Astrocyte (in vitro differentiated cells and primary cell): ENCODE measurements around the gene DAPK3. TPM values are rescaled to one million over a fixed set of nuclear protein-coding genes. Genes with fewer than 3 reads are reported as not detected.

ENCODE experiments used
- DNase-seq: peaks from one replicate; pipeline ENCODE4 v3.0.0-alpha.2; 2010; ENCODE audit warnings: low read depth
- FAIRE-seq: peaks from 2 replicates; lab custom pipeline; 2011; peaks lifted over from hg19 to GRCh38; lab: Jason Lieb, UNC
- H2AFZ ChIP-seq: 2 replicates; pipeline ENCODE4 v1.6.0; 2012; ENCODE audit warnings: low read depth, low read length, inconsistent platforms
- H3K27ac ChIP-seq: 2 replicates; pipeline ENCODE4 v1.5.1; 2011; ENCODE audit warnings: low read depth, low read length, inconsistent platforms
- H3K27me3 ChIP-seq: 2 replicates; pipeline ENCODE4 v1.6.0; 2011; ENCODE audit warnings: low read length, inconsistent platforms; ENCODE audit not compliant: insufficient read depth
- H3K36me3 ChIP-seq: 2 replicates; pipeline ENCODE4 v1.5.1; 2011; ENCODE audit warnings: low read length, inconsistent platforms; ENCODE audit not compliant: insufficient read depth
- H3K4me1 ChIP-seq: 2 replicates; pipeline ENCODE4 v1.5.1; 2011; ENCODE audit warnings: low read length, inconsistent platforms; ENCODE audit not compliant: insufficient read depth
- H3K4me2 ChIP-seq: 2 replicates; pipeline ENCODE4 v1.6.0; 2012; ENCODE audit warnings: low read length, inconsistent platforms
- H3K4me3 ChIP-seq: 2 replicates; pipeline ENCODE4 v1.5.1; 2011; ENCODE audit warnings: low read depth, mild to moderate bottlenecking, low read length, inconsistent platforms; ENCODE audit not compliant: insufficient read depth
- H3K79me2 ChIP-seq: 2 replicates; pipeline ENCODE4 v1.6.0; 2012; ENCODE audit warnings: mild to moderate bottlenecking, low read length, inconsistent platforms; ENCODE audit not compliant: insufficient read depth
- H3K9ac ChIP-seq: 2 replicates; pipeline ENCODE4 v1.6.0; 2012; ENCODE audit warnings: mild to moderate bottlenecking, low read length, inconsistent platforms
- H3K9me3 ChIP-seq: 2 replicates; pipeline ENCODE4 v1.5.1; 2012; ENCODE audit warnings: low read depth, mild to moderate bottlenecking, low read length, inconsistent platforms; ENCODE audit not compliant: insufficient read depth
- H4K20me1 ChIP-seq: 2 replicates; pipeline ENCODE4 v1.6.0; 2012; ENCODE audit warnings: low read length, inconsistent platforms; ENCODE audit not compliant: insufficient read depth
- H3K27ac Mint-ChIP-seq: one replicate; pipeline ENCODE4 v1.8.0; 2021; ENCODE audit warnings: mild to moderate bottlenecking, mixed read lengths; ENCODE audit not compliant: unreplicated experiment
- H3K27me3 Mint-ChIP-seq: one replicate; pipeline ENCODE4 v1.8.0; 2021; ENCODE audit warnings: low read depth, mixed read lengths; ENCODE audit not compliant: unreplicated experiment
- H3K36me3 Mint-ChIP-seq: one replicate; pipeline ENCODE4 v1.8.0; 2021; ENCODE audit warnings: low read depth, mixed read lengths; ENCODE audit not compliant: unreplicated experiment
- H3K4me1 Mint-ChIP-seq: one replicate; pipeline ENCODE4 v1.8.0; 2021; ENCODE audit warnings: low read depth, mixed read lengths; ENCODE audit not compliant: unreplicated experiment
- H3K4me3 Mint-ChIP-seq: one replicate; pipeline ENCODE4 v1.8.0; 2021; ENCODE audit warnings: mild to moderate bottlenecking, moderate library complexity, mixed read lengths; ENCODE audit not compliant: unreplicated experiment
- H3K9me3 Mint-ChIP-seq: one replicate; pipeline ENCODE4 v1.8.0; 2021; ENCODE audit warnings: mild to moderate bottlenecking, mixed read lengths; ENCODE audit not compliant: unreplicated experiment
- CTCF ChIP-seq: IDR thresholded peaks from 2 replicates; pipeline ENCODE4 v1.5.1; 2011; ENCODE audit warnings: low read depth, mild to moderate bottlenecking, inconsistent platforms, low read length, moderate library complexity; ENCODE audit not compliant: insufficient read depth
- EZH2 ChIP-seq: IDR thresholded peaks from 2 replicates; pipeline ENCODE4 v1.6.1; 2012; ENCODE audit warnings: mild to moderate bottlenecking, low read length, inconsistent platforms; ENCODE audit not compliant: insufficient read depth
- total RNA-seq: library from RNA; stranded (reverse); gene quantifications from 2 replicates; pipeline ENCODE4 v1.2.1, GENCODE V29; 2021

DAPK3 gene
- total RNA-seq, 1 donor from 2014 or later, result 264 TPM

DNA sequence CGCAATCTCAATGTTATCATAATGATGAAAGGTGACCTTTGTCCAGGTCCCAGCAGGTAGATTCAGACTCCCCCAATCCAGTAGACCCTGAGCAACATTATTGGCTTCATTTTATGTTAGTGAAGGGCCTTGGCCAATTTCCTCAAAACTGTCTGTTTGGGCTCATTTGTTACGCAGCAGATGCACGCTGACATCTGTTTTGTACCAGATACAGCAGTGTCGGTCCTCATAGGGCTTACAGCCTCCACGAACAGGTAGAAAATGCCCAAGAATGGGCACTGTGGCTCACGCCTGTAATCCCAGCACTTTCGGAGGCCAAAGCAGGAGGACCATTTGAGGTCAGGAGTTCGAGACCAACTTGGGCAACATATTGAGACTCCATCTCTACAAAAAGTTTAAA is 51.1 kb downstream of the DAPK3 start:
- H3K27me3 Mint-ChIP-seq, result no peaks in the 10 kb centered on the region
- H2AFZ ChIP-seq, result no peak overlapping the region
- no peaks in the 10 kb centered on the region for H3K4me1 ChIP-seq
- peaks cover 9% of the 10 kb centered on the region for H3K9me3 ChIP-seq
- H3K79me2 ChIP-seq, result no peaks in the 10 kb centered on the region
- H3K4me3 Mint-ChIP-seq, result no peak overlapping the region
- H3K27me3 ChIP-seq, result no peaks in the 10 kb centered on the region
- FAIRE-seq, result no peak
- DNase-seq, result no peak
- TF ChIP-seq EZH2 (no peak), CTCF (no peak)
- H3K9ac ChIP-seq, result no peak overlapping the region
- peaks cover 9% of the 10 kb centered on the region for H3K36me3 Mint-ChIP-seq
- H3K4me1 Mint-ChIP-seq, result no peaks in the 10 kb centered on the region
- no peak overlapping the region for H3K4me2 ChIP-seq
- H4K20me1 ChIP-seq, result no peaks in the 10 kb centered on the region
- no peaks in the 10 kb centered on the region for H3K36me3 ChIP-seq
- H3K27ac Mint-ChIP-seq, result no peak overlapping the region
- no peak overlapping the region for H3K4me3 ChIP-seq
- peaks cover 14% of the 10 kb centered on the region for H3K9me3 Mint-ChIP-seq
- no peak overlapping the region for H3K27ac ChIP-seq

GRCh38 chr19:3916033-3916432 is 54.9 kb downstream of the DAPK3 start:
- no peaks in the 10 kb centered on the region for H3K4me1 ChIP-seq
- H3K9me3 ChIP-seq, result peaks cover 5% of the 10 kb centered on the region
- TF ChIP-seq CTCF (no peak), EZH2 (no peak)
- no peaks in the 10 kb centered on the region for H3K79me2 ChIP-seq
- Mint-ChIP-seq H3K27ac (no peak overlapping the region), H3K36me3 (peaks cover 6% of the 10 kb centered on the region), H3K4me1 (no peaks in the 10 kb centered on the region), H3K27me3 (no peaks in the 10 kb centered on the region), H3K9me3 (peaks cover 4% of the 10 kb centered on the region), H3K4me3 (no peak overlapping the region)
- DNase-seq (no peak), FAIRE-seq (no peak)
- H4K20me1 ChIP-seq, result no peaks in the 10 kb centered on the region
- H3K4me2 ChIP-seq, result no peak overlapping the region
- no peaks in the 10 kb centered on the region for H3K27me3 ChIP-seq
- H3K9ac ChIP-seq, result no peak overlapping the region
- H2AFZ ChIP-seq, result no peak overlapping the region
- H3K27ac ChIP-seq, result no peak overlapping the region
- no peak overlapping the region for H3K4me3 ChIP-seq
- H3K36me3 ChIP-seq, result no peaks in the 10 kb centered on the region

DNA sequence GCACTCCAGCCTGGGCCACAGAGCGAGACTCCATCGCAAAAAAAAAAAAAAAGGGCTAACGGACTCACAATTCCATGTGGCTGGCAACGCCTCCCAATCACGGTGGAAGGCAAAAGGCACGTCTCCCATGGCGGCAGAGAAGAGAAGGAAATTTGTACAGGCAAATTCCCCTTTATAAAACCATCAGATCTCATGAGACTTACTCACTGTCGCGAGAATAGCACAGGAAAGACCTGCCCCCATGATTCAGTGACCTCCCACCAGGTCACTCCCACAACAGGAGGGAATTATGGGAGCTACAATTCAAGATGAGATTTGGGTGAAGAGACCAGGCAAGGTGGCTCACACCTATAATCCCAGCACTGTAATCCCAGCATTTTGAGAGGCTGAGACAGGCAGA is 56.7 kb downstream of the DAPK3 start:
- H3K4me3 ChIP-seq, result no peak overlapping the region
- H3K4me1 ChIP-seq, result no peaks in the 10 kb centered on the region
- DNase-seq (no peak), FAIRE-seq (no peak)
- TF ChIP-seq CTCF (no peak), EZH2 (no peak)
- Mint-ChIP-seq H3K27me3 (no peaks in the 10 kb centered on the region), H3K36me3 (peaks cover 9% of the 10 kb centered on the region), H3K9me3 (peaks cover 6% of the 10 kb centered on the region), H3K27ac (no peak overlapping the region), H3K4me3 (no peak overlapping the region), H3K4me1 (no peaks in the 10 kb centered on the region)
- no peak overlapping the region for H3K9ac ChIP-seq
- H4K20me1 ChIP-seq, result no peaks in the 10 kb centered on the region
- H3K36me3 ChIP-seq, result no peaks in the 10 kb centered on the region
- H3K27ac ChIP-seq, result no peak overlapping the region
- no peaks in the 10 kb centered on the region for H3K27me3 ChIP-seq
- H3K4me2 ChIP-seq, result no peak overlapping the region
- H3K9me3 ChIP-seq, result no peaks in the 10 kb centered on the region
- H2AFZ ChIP-seq, result no peak overlapping the region
- H3K79me2 ChIP-seq, result no peaks in the 10 kb centered on the region
